NB4 (cell line): ENCODE measurements around the gene ADGRL3.

Experiments
- POLR2A ChIP-seq: IDR thresholded peaks from 2 replicates; pipeline ENCODE4 v1.6.1; 2011; ENCODE audit warnings: mild to moderate bottlenecking; ENCODE audit not compliant: insufficient read length; ENCODE audit errors: extremely low read depth
- TF ChIP-seq, protein P1 (sequence below): IDR thresholded peaks from one replicate; pipeline ENCODE4 v1.5.1; 2012; ENCODE audit warnings: low read depth, low read length
- TF ChIP-seq, protein P2 (sequence below): IDR thresholded peaks from 2 replicates; pipeline ENCODE4 v1.6.1; 2011; ENCODE audit warnings: low read depth, low read length

DNA sequence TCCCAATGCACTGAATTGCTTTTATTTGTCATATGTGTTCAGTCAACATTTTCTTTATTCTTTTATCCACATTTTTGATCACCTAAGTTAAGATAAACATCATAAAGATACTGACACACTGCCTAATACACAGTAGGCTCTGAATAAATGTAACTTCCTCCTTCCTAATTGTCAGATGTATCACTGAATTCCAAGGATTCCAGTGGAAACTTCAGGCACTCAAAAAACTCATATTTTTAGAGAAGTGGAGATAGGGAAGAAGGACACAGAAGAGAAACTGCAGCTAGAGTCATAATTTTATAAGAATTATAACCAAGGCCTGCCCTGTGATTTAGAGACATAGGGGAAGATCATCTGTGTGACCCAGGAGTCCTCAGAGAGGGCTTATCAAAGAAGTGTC is 753.3 kb downstream of the ADGRL3 start:
- TF ChIP-seq, protein P1, sequence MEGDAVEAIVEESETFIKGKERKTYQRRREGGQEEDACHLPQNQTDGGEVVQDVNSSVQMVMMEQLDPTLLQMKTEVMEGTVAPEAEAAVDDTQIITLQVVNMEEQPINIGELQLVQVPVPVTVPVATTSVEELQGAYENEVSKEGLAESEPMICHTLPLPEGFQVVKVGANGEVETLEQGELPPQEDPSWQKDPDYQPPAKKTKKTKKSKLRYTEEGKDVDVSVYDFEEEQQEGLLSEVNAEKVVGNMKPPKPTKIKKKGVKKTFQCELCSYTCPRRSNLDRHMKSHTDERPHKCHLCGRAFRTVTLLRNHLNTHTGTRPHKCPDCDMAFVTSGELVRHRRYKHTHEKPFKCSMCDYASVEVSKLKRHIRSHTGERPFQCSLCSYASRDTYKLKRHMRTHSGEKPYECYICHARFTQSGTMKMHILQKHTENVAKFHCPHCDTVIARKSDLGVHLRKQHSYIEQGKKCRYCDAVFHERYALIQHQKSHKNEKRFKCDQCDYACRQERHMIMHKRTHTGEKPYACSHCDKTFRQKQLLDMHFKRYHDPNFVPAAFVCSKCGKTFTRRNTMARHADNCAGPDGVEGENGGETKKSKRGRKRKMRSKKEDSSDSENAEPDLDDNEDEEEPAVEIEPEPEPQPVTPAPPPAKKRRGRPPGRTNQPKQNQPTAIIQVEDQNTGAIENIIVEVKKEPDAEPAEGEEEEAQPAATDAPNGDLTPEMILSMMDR = no peak
- TF ChIP-seq, protein P2, sequence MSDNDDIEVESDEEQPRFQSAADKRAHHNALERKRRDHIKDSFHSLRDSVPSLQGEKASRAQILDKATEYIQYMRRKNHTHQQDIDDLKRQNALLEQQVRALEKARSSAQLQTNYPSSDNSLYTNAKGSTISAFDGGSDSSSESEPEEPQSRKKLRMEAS = no peak
- TF ChIP-seq POLR2A = no peak
